DND-41 (cell line): ENCODE results near the gene AHNAK.
A peak's percentile ranks its signal among the peaks of the same experiment; 100 is the strongest.

Experiments used
- ATAC-seq: fragments of 200-7000 bp; cut with Tn5 transposase; 3 replicates; pipeline ENCODE4 v1.9.1; 2021; ENCODE audit warnings: low read depth; ENCODE audit not compliant: insufficient read depth
- DNase-seq: peaks from one replicate; pipeline ENCODE4 v3.0.0-alpha.2; 2020
- H2AFZ ChIP-seq: 2 replicates; pipeline ENCODE4 v1.6.0; 2012; ENCODE audit warnings: low read depth, low read length
- H3K27ac ChIP-seq: 2 replicates; pipeline ENCODE4 v1.5.1; 2012; ENCODE audit warnings: low read length, inconsistent platforms
- H3K27me3 ChIP-seq: fragments of 200-600 bp; sonication (generic); 2 replicates; pipeline ENCODE4 v1.6.0; 2012; ENCODE audit warnings: low read length, mild to moderate bottlenecking, inconsistent platforms; ENCODE audit not compliant: insufficient read depth, poor library complexity
- H3K36me3 ChIP-seq: 2 replicates; pipeline ENCODE4 v1.5.1; 2012; ENCODE audit warnings: low read length, inconsistent platforms; ENCODE audit not compliant: insufficient read depth
- H3K4me1 ChIP-seq: 2 replicates; pipeline ENCODE4 v1.5.1; 2012; ENCODE audit warnings: mild to moderate bottlenecking, low read length; ENCODE audit not compliant: insufficient read depth
- H3K4me2 ChIP-seq: 2 replicates; pipeline ENCODE4 v1.6.0; 2012; ENCODE audit warnings: mild to moderate bottlenecking, moderate library complexity, low read length, inconsistent platforms; ENCODE audit not compliant: insufficient read depth
- H3K4me3 ChIP-seq, 2 experiments: fragments of 200-600 bp in 1 of 2; shearing (Covaris generic) in 1 of 2; 2 replicates each; pipeline ENCODE4 v1.5.1; 2012 to 2016; ENCODE audit warnings: inconsistent platforms in 2 of 2, low read length in 2 of 2, mild to moderate bottlenecking in 2 of 2, low read depth in 1 of 2, moderate library complexity in 1 of 2
- H3K79me2 ChIP-seq: 2 replicates; pipeline ENCODE4 v1.6.0; 2012; ENCODE audit warnings: low read length, inconsistent platforms; ENCODE audit not compliant: insufficient read depth
- H3K9ac ChIP-seq: 2 replicates; pipeline ENCODE4 v1.6.0; 2012; ENCODE audit warnings: low read depth, mild to moderate bottlenecking, inconsistent platforms, low read length, moderate library complexity
- H3K9me3 ChIP-seq: 2 replicates; pipeline ENCODE4 v1.5.1; 2012; ENCODE audit warnings: low read length, moderate library complexity, mild to moderate bottlenecking, inconsistent platforms; ENCODE audit not compliant: insufficient read depth, severe bottlenecking
- H4K20me1 ChIP-seq: 2 replicates; pipeline ENCODE4 v1.6.0; 2012; ENCODE audit warnings: low read length; ENCODE audit not compliant: insufficient read depth
- CTCF ChIP-seq: IDR thresholded peaks from 2 replicates; pipeline ENCODE4 v1.5.1; 2012; ENCODE audit warnings: borderline replicate concordance, low read length, moderate library complexity, mild to moderate bottlenecking; ENCODE audit not compliant: poor library complexity, severe bottlenecking; ENCODE audit errors: extremely low read depth
- EZH2 ChIP-seq: IDR thresholded peaks from 3 replicates; pipeline ENCODE4 v1.6.1; 2012; ENCODE audit warnings: borderline replicate concordance, low read depth, mild to moderate bottlenecking, moderate library complexity, low read length, inconsistent platforms; ENCODE audit not compliant: severe bottlenecking

The AHNAK gene

DNA sequence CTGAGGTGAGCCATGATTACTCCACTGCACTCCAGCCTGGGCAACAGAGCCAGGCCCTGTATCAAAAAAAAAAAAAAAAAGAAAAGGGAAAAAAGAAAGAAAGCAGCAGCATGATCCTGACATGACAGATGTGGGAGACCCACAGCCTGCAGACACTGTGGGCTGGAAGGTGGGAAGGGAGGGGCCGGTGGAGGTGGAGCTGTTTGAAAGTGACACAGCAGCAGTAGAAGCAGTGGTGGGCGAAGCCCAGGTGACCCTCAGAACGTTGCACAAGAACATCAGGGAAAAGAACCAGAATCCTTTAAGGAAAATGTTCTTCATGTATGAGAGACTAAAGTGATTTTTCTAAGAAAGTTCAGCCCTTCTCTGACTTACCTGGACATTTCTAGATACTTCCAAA is 154.1 kb downstream of the AHNAK start:
- no peaks in the 10 kb centered on the region for H3K36me3 ChIP-seq
- no peaks in the 10 kb centered on the region for H3K4me1 ChIP-seq
- no peak overlapping the region for H2AFZ ChIP-seq
- TF ChIP-seq CTCF (no peak), EZH2 (no peak)
- H3K79me2 ChIP-seq: no peaks in the 10 kb centered on the region
- H3K4me2 ChIP-seq: no peak overlapping the region
- H4K20me1 ChIP-seq: no peaks in the 10 kb centered on the region; the same call in 1 of the 2 replicates
- no peak for DNase-seq
- H3K27ac ChIP-seq: no peak overlapping the region
- H3K9ac ChIP-seq: no peak overlapping the region
- no peaks in the 10 kb centered on the region for H3K9me3 ChIP-seq
- H3K27me3 ChIP-seq: peaks cover 28% of the 10 kb centered on the region
- no peak for ATAC-seq
- no peak overlapping the region for H3K4me3 ChIP-seq

- no peaks in the 10 kb centered on the region for H3K9me3 ChIP-seq
- DNase-seq (no peak), ATAC-seq (no peak)
- no peak overlapping the region for H3K27ac ChIP-seq
- H3K36me3 ChIP-seq: no peaks in the 10 kb centered on the region
- no peaks in the 10 kb centered on the region; the same call in 1 of the 2 replicates for H4K20me1 ChIP-seq
- H3K9ac ChIP-seq: no peak overlapping the region
- no peaks in the 10 kb centered on the region for H3K79me2 ChIP-seq
- no peak overlapping the region for H2AFZ ChIP-seq
- no peaks in the 10 kb centered on the region for H3K4me1 ChIP-seq
- TF ChIP-seq CTCF (peak; percentile 16), EZH2 (no peak)
- H3K4me3 ChIP-seq: no peak overlapping the region
- H3K4me2 ChIP-seq: no peak overlapping the region
- H3K27me3 ChIP-seq: peaks cover 28% of the 10 kb centered on the region
Observed at GRCh38 chr11:62391642-62392425, 154.8 kb downstream of the AHNAK start.

GRCh38 chr11:62390722-62391121 is 155.9 kb downstream of the AHNAK start:
- Histone ChIP-seq H3K9me3 (no peaks in the 10 kb centered on the region), H3K36me3 (no peaks in the 10 kb centered on the region), H3K27ac (no peak overlapping the region), H3K9ac (no peak overlapping the region), H3K27me3 (peaks cover 28% of the 10 kb centered on the region), H3K4me2 (no peak overlapping the region), H2AFZ (no peak overlapping the region), H4K20me1 (no peaks in the 10 kb centered on the region; the same call in 1 of the 2 replicates), H3K4me1 (no peaks in the 10 kb centered on the region), H3K79me2 (no peaks in the 10 kb centered on the region), H3K4me3 (no peak overlapping the region)
- ATAC-seq (no peak), DNase-seq (no peak)
- TF ChIP-seq EZH2: no peak
- TF ChIP-seq CTCF: no peak
